Measurements from ENCODE around the gene EXOSC3. TPM values are rescaled to one million over a fixed set of nuclear protein-coding genes. Genes with fewer than 3 reads are reported as not detected.

The EXOSC3 gene
- total and polyA plus RNA-seq, 2 of the 13 experiments (the other 11 are each of a cell fraction or from before 2014, with no cell fraction given), result 17.5 to 68.7 TPM

- TF ChIP-seq, protein P1, sequence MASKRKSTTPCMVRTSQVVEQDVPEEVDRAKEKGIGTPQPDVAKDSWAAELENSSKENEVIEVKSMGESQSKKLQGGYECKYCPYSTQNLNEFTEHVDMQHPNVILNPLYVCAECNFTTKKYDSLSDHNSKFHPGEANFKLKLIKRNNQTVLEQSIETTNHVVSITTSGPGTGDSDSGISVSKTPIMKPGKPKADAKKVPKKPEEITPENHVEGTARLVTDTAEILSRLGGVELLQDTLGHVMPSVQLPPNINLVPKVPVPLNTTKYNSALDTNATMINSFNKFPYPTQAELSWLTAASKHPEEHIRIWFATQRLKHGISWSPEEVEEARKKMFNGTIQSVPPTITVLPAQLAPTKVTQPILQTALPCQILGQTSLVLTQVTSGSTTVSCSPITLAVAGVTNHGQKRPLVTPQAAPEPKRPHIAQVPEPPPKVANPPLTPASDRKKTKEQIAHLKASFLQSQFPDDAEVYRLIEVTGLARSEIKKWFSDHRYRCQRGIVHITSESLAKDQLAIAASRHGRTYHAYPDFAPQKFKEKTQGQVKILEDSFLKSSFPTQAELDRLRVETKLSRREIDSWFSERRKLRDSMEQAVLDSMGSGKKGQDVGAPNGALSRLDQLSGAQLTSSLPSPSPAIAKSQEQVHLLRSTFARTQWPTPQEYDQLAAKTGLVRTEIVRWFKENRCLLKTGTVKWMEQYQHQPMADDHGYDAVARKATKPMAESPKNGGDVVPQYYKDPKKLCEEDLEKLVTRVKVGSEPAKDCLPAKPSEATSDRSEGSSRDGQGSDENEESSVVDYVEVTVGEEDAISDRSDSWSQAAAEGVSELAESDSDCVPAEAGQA (IDR thresholded peaks at IDR 0.05; ENCODE audit: low read depth), result peak; percentile 69; the same call in 1 of the 2 replicates
- TF ChIP-seq, protein P1 (CRISPR knock-in tag; IDR thresholded peaks at IDR 0.05; ENCODE audit: borderline replicate concordance), result no peak
- peak; percentile 86 for TF ChIP-seq ZNF891 (CRISPR knock-in tag; IDR thresholded peaks at IDR 0.05)
- TF ChIP-seq HDAC2 (CRISPR knock-in tag; IDR thresholded peaks at IDR 0.05), result peak; percentile 72
- TF ChIP-seq ZNF501 (CRISPR knock-in tag; IDR thresholded peaks at IDR 0.05), result peak; percentile 85
- peak; percentile 80 for TF ChIP-seq TMF1 (CRISPR knock-in tag; IDR thresholded peaks at IDR 0.05; ENCODE audit: low read depth)
- TF ChIP-seq POLR2G (IDR thresholded peaks at IDR 0.05; ENCODE audit: low read depth, low read length), result peak; percentile 98
- TF ChIP-seq SIN3A (IDR thresholded peaks at IDR 0.05; ENCODE audit: borderline replicate concordance, low read depth, low read length), result peak; percentile 81; the same call in 1 of the 2 replicates
- TF ChIP-seq ZNF513 (CRISPR knock-in tag; conservative IDR thresholded peaks at IDR 0.05), result no peak
- TF ChIP-seq ZNF605 (CRISPR knock-in tag; IDR thresholded peaks at IDR 0.05), result peak; percentile 39
- peak; percentile 67; the same call in 1 of the 2 replicates for TF ChIP-seq ZNF614 (CRISPR knock-in tag; IDR thresholded peaks at IDR 0.05; ENCODE audit: borderline replicate concordance)
- TF ChIP-seq MYC (CRISPR knock-in tag; IDR thresholded peaks at IDR 0.05; ENCODE audit: borderline replicate concordance), result peak; percentile 88
- TF ChIP-seq CBX5 (CRISPR knock-in tag; IDR thresholded peaks at IDR 0.05; ENCODE audit: borderline replicate concordance), result no peak
- TF ChIP-seq ARID5B (CRISPR knock-in tag; IDR thresholded peaks at IDR 0.05), result peak; percentile 60; the same call in 1 of the 2 replicates
- TF ChIP-seq MIXL1 (CRISPR knock-in tag; IDR thresholded peaks at IDR 0.05), result peak; percentile 44; the same call in 1 of the 2 replicates
- TF ChIP-seq BRCA1 (CRISPR knock-in tag; IDR thresholded peaks at IDR 0.05), result peak; percentile 62; the same call in 1 of the 2 replicates
- no peak for TF ChIP-seq ZFP1 (CRISPR knock-in tag; IDR thresholded peaks at IDR 0.05)
- TF ChIP-seq U2AF1 (optimal IDR thresholded peaks at IDR 0.05; ENCODE audit: low read depth, low read length), result peak; percentile 90
- peak; percentile 94 for TF ChIP-seq ZNF790 (CRISPR knock-in tag; IDR thresholded peaks at IDR 0.05; ENCODE audit: borderline replicate concordance)
Measured at GRCh38 chr9:37784616-37785483, at the start of gene EXOSC3 (continued).
